ENCODE measurements around the gene SGIP1. TPM values are rescaled to one million over a fixed set of nuclear protein-coding genes. Genes with fewer than 3 reads are reported as not detected.

The SGIP1 gene
- total and polyA plus RNA-seq, 2 of the 8 experiments (the other 6 are each of a cell fraction or from before 2014, with no cell fraction given): 1.4 to 2.1 TPM

GRCh38 chr1:66503841-66504470 is 30.0 kb upstream of the SGIP1 start (continued):
- no peak for TF ChIP-seq KDM1A (IDR thresholded peaks at IDR 0.05; ENCODE audit: borderline replicate concordance, low read length)
